Loucy (cell line): ENCODE measurements around the gene TMEM30B.

ENCODE experiments used
- H2AFZ ChIP-seq: fragments of 200-600 bp; sonication (generic); 2 replicates; pipeline ENCODE4 v1.6.0; 2016; ENCODE audit warnings: antibody characterized with exemption, mild to moderate bottlenecking, low read length, moderate library complexity
- H3F3A ChIP-seq: fragments of 200-600 bp; 2 replicates; pipeline ENCODE4 v1.6.0; 2016; ENCODE audit warnings: antibody characterized with exemption, low read depth, mild to moderate bottlenecking
- H3K27me3 ChIP-seq: fragments of 200-600 bp; sonication (generic); 2 replicates; pipeline ENCODE4 v1.6.1; 2014; ENCODE audit warnings: low read length, mild to moderate bottlenecking; ENCODE audit not compliant: insufficient read depth, poor library complexity, severe bottlenecking
- H3K36me3 ChIP-seq: fragments of 200-600 bp; sonication (generic); 2 replicates; pipeline ENCODE4 v1.6.1; 2016; ENCODE audit warnings: low read length; ENCODE audit not compliant: insufficient read depth
- H3K4me1 ChIP-seq: fragments of 200-600 bp; sonication (generic); 2 replicates; pipeline ENCODE4 v1.5.1; 2014; ENCODE audit warnings: low read length, mild to moderate bottlenecking; ENCODE audit not compliant: insufficient read depth, poor library complexity, severe bottlenecking
- H3K4me2 ChIP-seq: fragments of 200-600 bp; sonication (generic); 2 replicates; pipeline ENCODE4 v1.6.0; 2014; ENCODE audit warnings: antibody characterized with exemption, low read length, low read depth, mild to moderate bottlenecking; ENCODE audit not compliant: poor library complexity, severe bottlenecking
- H3K4me3 ChIP-seq: fragments of 200-600 bp; sonication (generic); 2 replicates; pipeline ENCODE4 v1.5.1; 2014; ENCODE audit warnings: low read length, mild to moderate bottlenecking, mixed read lengths; ENCODE audit not compliant: poor library complexity, severe bottlenecking
- H3K79me2 ChIP-seq: fragments of 200-600 bp; sonication (generic); 2 replicates; pipeline ENCODE4 v1.6.1; 2014; ENCODE audit warnings: low read length; ENCODE audit not compliant: insufficient read depth
- H3K9ac ChIP-seq: fragments of 200-600 bp; sonication (generic); 2 replicates; pipeline ENCODE4 v1.6.0; 2014; ENCODE audit warnings: mild to moderate bottlenecking, low read depth, low read length, moderate library complexity; ENCODE audit not compliant: poor library complexity, severe bottlenecking
- H3K9me2 ChIP-seq: fragments of 200-600 bp; sonication (generic); replicated peaks from 2 replicates; pipeline ENCODE4 v1.6.1; 2016; ENCODE audit warnings: low read depth, low read length, mixed read lengths
- H3K9me3 ChIP-seq: fragments of 200-600 bp; sonication (generic); 2 replicates; pipeline ENCODE4 v1.6.1; 2014; ENCODE audit warnings: mild to moderate bottlenecking, antibody characterized with exemption, low read length, low read depth; ENCODE audit not compliant: insufficient read depth
- H4K20me1 ChIP-seq: fragments of 200-600 bp; sonication (generic); 2 replicates; pipeline ENCODE4 v1.6.0; 2014; ENCODE audit warnings: antibody characterized with exemption, low read length, mild to moderate bottlenecking; ENCODE audit not compliant: insufficient read depth, poor library complexity, severe bottlenecking
- EZH2phosphoT487 ChIP-seq: fragments of 200-600 bp; IDR thresholded peaks from 2 replicates; pipeline ENCODE4 v1.6.1; 2018; ENCODE audit warnings: antibody characterized with exemption, mild to moderate bottlenecking, moderate library complexity, borderline replicate concordance
- TF ChIP-seq, protein P1 (sequence below): fragments of 200-600 bp; sonication (generic); conservative IDR thresholded peaks from 2 replicates; pipeline ENCODE4 v1.5.1; 2014; ENCODE audit warnings: mild to moderate bottlenecking, antibody characterized with exemption, low read length

Gene TMEM30B

DNA sequence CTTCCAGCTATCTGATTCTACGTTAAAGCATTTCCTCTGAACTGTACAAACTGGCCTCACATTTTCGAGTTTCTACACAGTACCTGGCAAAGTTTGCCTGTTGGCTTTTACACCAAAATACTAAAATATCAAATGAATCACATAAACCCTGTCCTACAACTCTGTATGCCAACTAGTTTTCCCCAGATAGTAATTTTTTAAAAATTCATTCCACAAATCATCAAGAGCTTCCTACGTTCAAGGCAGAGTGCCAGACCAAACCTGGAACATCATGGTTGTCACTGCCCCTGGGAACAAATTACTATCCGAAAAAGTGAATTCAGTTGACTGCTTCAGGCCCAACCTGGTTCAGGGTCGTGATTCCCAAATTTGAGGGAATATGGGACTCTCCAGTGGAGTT lies 2.1 kb downstream of the TMEM30B start:
- H3F3A ChIP-seq = peaks cover 4% of the 10 kb centered on the region; the same call in 1 of the 2 replicates
- no peaks in the 10 kb centered on the region for H3K27me3 ChIP-seq
- no peak overlapping the region for H2AFZ ChIP-seq
- no peak overlapping the region for H3K4me3 ChIP-seq
- H3K9ac ChIP-seq = no peak overlapping the region
- TF ChIP-seq, protein P1, sequence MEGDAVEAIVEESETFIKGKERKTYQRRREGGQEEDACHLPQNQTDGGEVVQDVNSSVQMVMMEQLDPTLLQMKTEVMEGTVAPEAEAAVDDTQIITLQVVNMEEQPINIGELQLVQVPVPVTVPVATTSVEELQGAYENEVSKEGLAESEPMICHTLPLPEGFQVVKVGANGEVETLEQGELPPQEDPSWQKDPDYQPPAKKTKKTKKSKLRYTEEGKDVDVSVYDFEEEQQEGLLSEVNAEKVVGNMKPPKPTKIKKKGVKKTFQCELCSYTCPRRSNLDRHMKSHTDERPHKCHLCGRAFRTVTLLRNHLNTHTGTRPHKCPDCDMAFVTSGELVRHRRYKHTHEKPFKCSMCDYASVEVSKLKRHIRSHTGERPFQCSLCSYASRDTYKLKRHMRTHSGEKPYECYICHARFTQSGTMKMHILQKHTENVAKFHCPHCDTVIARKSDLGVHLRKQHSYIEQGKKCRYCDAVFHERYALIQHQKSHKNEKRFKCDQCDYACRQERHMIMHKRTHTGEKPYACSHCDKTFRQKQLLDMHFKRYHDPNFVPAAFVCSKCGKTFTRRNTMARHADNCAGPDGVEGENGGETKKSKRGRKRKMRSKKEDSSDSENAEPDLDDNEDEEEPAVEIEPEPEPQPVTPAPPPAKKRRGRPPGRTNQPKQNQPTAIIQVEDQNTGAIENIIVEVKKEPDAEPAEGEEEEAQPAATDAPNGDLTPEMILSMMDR = no peak
- no peak for TF ChIP-seq EZH2phosphoT487
- H3K4me2 ChIP-seq = no peak overlapping the region
- H3K36me3 ChIP-seq = no peaks in the 10 kb centered on the region
- H3K4me1 ChIP-seq = peaks cover 10% of the 10 kb centered on the region
- H3K9me2 ChIP-seq = no peaks in the 10 kb centered on the region
- H4K20me1 ChIP-seq = no peaks in the 10 kb centered on the region
- H3K79me2 ChIP-seq = no peaks in the 10 kb centered on the region
- no peaks in the 10 kb centered on the region for H3K9me3 ChIP-seq

DNA sequence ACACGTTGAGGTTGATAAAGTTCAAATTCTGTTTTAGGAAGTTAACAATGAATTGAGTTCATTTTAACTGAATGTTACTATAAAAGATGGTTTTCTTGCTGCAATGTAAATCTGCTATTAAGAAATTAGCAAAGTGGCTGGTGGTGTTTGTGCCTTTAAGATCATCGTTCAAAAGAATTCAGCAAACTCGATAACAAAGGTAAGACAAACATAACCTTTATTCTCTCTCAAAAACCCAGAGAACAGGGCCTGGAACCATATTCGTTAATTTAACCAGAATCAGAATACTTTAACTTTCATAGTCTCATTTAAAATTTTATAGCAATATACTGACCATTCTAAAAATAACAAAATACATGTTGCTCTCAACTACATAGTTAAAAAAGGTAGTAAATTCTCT lies 3.4 kb downstream of the TMEM30B start:
- Histone ChIP-seq H3K79me2 (no peaks in the 10 kb centered on the region), H3K27me3 (no peaks in the 10 kb centered on the region), H2AFZ (no peak overlapping the region), H3K4me3 (no peak overlapping the region), H3K9me3 (no peaks in the 10 kb centered on the region), H3K4me2 (no peak overlapping the region), H3F3A (no peaks in the 10 kb centered on the region), H3K36me3 (no peaks in the 10 kb centered on the region), H4K20me1 (no peaks in the 10 kb centered on the region), H3K9ac (no peak overlapping the region), H3K4me1 (no peaks in the 10 kb centered on the region), H3K9me2 (no peaks in the 10 kb centered on the region)
- TF ChIP-seq, protein P1 = no peak
- TF ChIP-seq EZH2phosphoT487 = no peak

DNA sequence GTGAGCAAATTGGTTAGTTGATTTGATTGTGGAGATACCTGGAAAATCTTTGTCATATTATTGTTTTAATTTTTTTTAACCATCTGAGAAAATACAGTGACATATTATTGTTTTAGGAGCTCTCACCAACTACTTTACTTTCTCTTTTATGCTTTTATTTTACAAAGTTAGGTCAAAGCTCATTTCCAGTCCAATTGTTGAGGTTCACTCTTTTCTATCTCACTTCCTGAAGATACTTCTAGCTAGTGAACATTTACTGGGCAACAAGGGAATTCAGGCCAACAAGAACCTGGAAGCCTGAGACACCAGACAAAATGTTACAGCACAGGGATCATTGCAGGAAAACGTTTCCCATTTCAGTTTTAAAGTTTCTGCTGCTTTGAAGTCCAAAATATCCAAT lies 3.9 kb downstream of the TMEM30B start:
- Histone ChIP-seq H3F3A (no peaks in the 10 kb centered on the region), H3K9me2 (no peaks in the 10 kb centered on the region), H4K20me1 (no peaks in the 10 kb centered on the region), H3K79me2 (no peaks in the 10 kb centered on the region), H3K9ac (no peak overlapping the region), H3K9me3 (no peaks in the 10 kb centered on the region), H3K4me1 (no peaks in the 10 kb centered on the region), H2AFZ (no peak overlapping the region), H3K27me3 (no peaks in the 10 kb centered on the region), H3K4me2 (no peak overlapping the region), H3K4me3 (no peak overlapping the region), H3K36me3 (no peaks in the 10 kb centered on the region)
- TF ChIP-seq EZH2phosphoT487 = no peak
- TF ChIP-seq, protein P1 = no peak
